K562 (cell line): Measurements from ENCODE around the gene IFITM2. TPM values are rescaled to one million over a fixed set of nuclear protein-coding genes. Genes with fewer than 3 reads are reported as not detected.
A peak's percentile ranks its signal among the peaks of the same experiment; 100 is the strongest.

Experiments
- CBFA2T2 ChIP-seq: fragments of 450-650 bp; conservative IDR thresholded peaks from 2 replicates; pipeline ENCODE4 v1.6.1; 2017; ENCODE audit warnings: mild to moderate bottlenecking
- CHD1 ChIP-seq: fragments of 200-600 bp; sonication (generic); IDR thresholded peaks from one replicate; pipeline ENCODE4 v1.6.1; 2012; ENCODE audit warnings: mild to moderate bottlenecking, moderate library complexity, low read length, inconsistent platforms
- ERF ChIP-seq: fragments of 450-650 bp; formaldehyde crosslinking; IDR thresholded peaks from 2 replicates; pipeline ENCODE4 v1.4.0; 2020; ENCODE audit warnings: mild to moderate bottlenecking, mixed read lengths
- EWSR1 ChIP-seq: fragments of 450-650 bp; IDR thresholded peaks from 2 replicates; pipeline ENCODE4 v1.6.1; 2018; ENCODE audit warnings: borderline replicate concordance, mild to moderate bottlenecking, low read depth, moderate library complexity; ENCODE audit not compliant: partially characterized antibody
- FUS ChIP-seq: fragments of 200-400 bp; formaldehyde crosslinking; optimal IDR thresholded peaks from 2 replicates; pipeline ENCODE3; 2017; ENCODE audit warnings: low read depth, low read length
- GTF2A2 ChIP-seq: IDR thresholded peaks from 2 replicates; pipeline ENCODE4 v1.6.1; 2016; ENCODE audit warnings: mild to moderate bottlenecking, missing genetic modification characterization, missing compliant biosample characterization
- HIVEP1 ChIP-seq: fragments of 250-450 bp; sonication (Bioruptor Pico); IDR thresholded peaks from 2 replicates; pipeline ENCODE4 v1.4.0; 2020; ENCODE audit warnings: mild to moderate bottlenecking
- HNRNPH1 ChIP-seq: fragments of 200-400 bp; formaldehyde crosslinking; optimal IDR thresholded peaks from 2 replicates; pipeline ENCODE3; 2017; ENCODE audit warnings: low read depth, mild to moderate bottlenecking, low read length, moderate library complexity
- KHSRP ChIP-seq: fragments of 450-650 bp; IDR thresholded peaks from 2 replicates; pipeline ENCODE4 v1.6.1; 2017
- MTA3 ChIP-seq: fragments of 450-650 bp; formaldehyde crosslinking; IDR thresholded peaks from 2 replicates; pipeline ENCODE4 v1.6.1; 2017; ENCODE audit warnings: mild to moderate bottlenecking, borderline replicate concordance
- NCOA4 ChIP-seq: fragments of 450-650 bp; IDR thresholded peaks from 2 replicates; pipeline ENCODE4 v1.6.1; 2018; ENCODE audit warnings: mild to moderate bottlenecking; ENCODE audit not compliant: partially characterized antibody
- NFE2 ChIP-seq: IDR thresholded peaks from 2 replicates; pipeline ENCODE4 v1.6.1; 2014; ENCODE audit warnings: antibody characterized with exemption, low read depth
- NFXL1 ChIP-seq: fragments of 450-650 bp; formaldehyde crosslinking; IDR thresholded peaks from 2 replicates; pipeline ENCODE4 v1.4.0; 2021; ENCODE audit warnings: mild to moderate bottlenecking
- POLR2A ChIP-seq: fragments of 450-650 bp; conservative IDR thresholded peaks from 2 replicates; pipeline ENCODE4 v1.6.1; 2016
- PTBP1 ChIP-seq: fragments of 200-400 bp; formaldehyde crosslinking; IDR thresholded peaks from 2 replicates; pipeline ENCODE4 v1.6.1; 2017; ENCODE audit warnings: low read depth, low read length
- SIX5 ChIP-seq, 2 experiments: IDR thresholded peaks; 2 replicates each; pipeline ENCODE4 v1.6.1; 2011; ENCODE audit warnings: low read length in 2 of 2, borderline replicate concordance in 1 of 2, low read depth in 1 of 2, mild to moderate bottlenecking in 1 of 2, moderate library complexity in 1 of 2; ENCODE audit not compliant: insufficient read depth in 1 of 2
- SMARCC2 ChIP-seq: fragments of 450-650 bp; IDR thresholded peaks from 2 replicates; pipeline ENCODE4 v1.6.1; 2017; ENCODE audit warnings: antibody characterized with exemption, moderate library complexity, mild to moderate bottlenecking, low read depth
- SP2 ChIP-seq: IDR thresholded peaks from 2 replicates; pipeline ENCODE4 v1.6.1; 2011; ENCODE audit warnings: mild to moderate bottlenecking, low read depth, low read length, moderate library complexity; ENCODE audit not compliant: poor library complexity, severe bottlenecking; ENCODE audit errors: extremely low read depth
- STAT5B ChIP-seq: fragments of 250-450 bp; sonication (Bioruptor Pico); IDR thresholded peaks from 2 replicates; pipeline ENCODE4 v1.8.0; 2021; ENCODE audit warnings: mild to moderate bottlenecking, inconsistent platforms
- TBP ChIP-seq: optimal IDR thresholded peaks from 2 replicates; pipeline ENCODE3; 2011; ENCODE audit warnings: low read depth, low read length, improper control_type of control experiment
- ZFX ChIP-seq: sonication (generic); formaldehyde crosslinking; IDR thresholded peaks from 2 replicates; pipeline ENCODE4 v1.8.0; 2022; ENCODE audit warnings: mild to moderate bottlenecking, missing genetic modification reagents, moderate library complexity
- ZNF124 ChIP-seq: sonication (generic); formaldehyde crosslinking; IDR thresholded peaks from 2 replicates; pipeline ENCODE4 v1.8.1; 2022; ENCODE audit warnings: missing genetic modification reagents
- ZNF140 ChIP-seq: fragments of 250-450 bp; sonication (Bioruptor Pico); IDR thresholded peaks from 2 replicates; pipeline ENCODE4 v1.8.0; 2021; ENCODE audit warnings: moderate library complexity, mild to moderate bottlenecking, inconsistent platforms
- ZNF778 ChIP-seq: fragments of 450-650 bp; formaldehyde crosslinking; IDR thresholded peaks from 2 replicates; pipeline ENCODE4 v1.4.0; 2020; ENCODE audit warnings: mild to moderate bottlenecking, moderate library complexity
- polyA plus RNA-seq, 8 experiments: library from polyadenylated mRNA; depleted of rRNA in 4 of 8; stranded (reverse) in 5 of 8; unstranded in 3 of 8; fragments of >200 nt; fragmentation: Nextera tagmentation in 2 of 8; fragmentation: Illumina TruSeq in 1 of 8; extraction: Ambion mirVana in 2 of 8; extraction: Trizol in 1 of 8; gene quantifications; 2 replicates each; pipeline versions ENCODE4 v1.2.1 to v1.2.3, GENCODE V29; 2011 to 2014; ENCODE audit warnings: inconsistent platforms in 1 of 8, missing spikeins in 1 of 8
- total RNA-seq, 7 experiments: library from RNA; depleted of rRNA in 6 of 7; stranded (reverse); fragments of >200 nt in 6 of 7; fragmentation: Illumina TruSeq in 2 of 7; extraction: Trizol in 2 of 7; gene quantifications; 2 replicates each; pipeline versions ENCODE4 v1.2.1 to v1.2.3, GENCODE V29; 2011 to 2021; ENCODE audit warnings: low replicate concordance in 1 of 7
- TF ChIP-seq, protein P1 (sequence below): sonication (generic); formaldehyde crosslinking; IDR thresholded peaks from 2 replicates; pipeline ENCODE4 v1.8.0; 2022; ENCODE audit warnings: mild to moderate bottlenecking, missing genetic modification reagents
- TF ChIP-seq, protein P2 (sequence below): fragments of 450-650 bp; formaldehyde crosslinking; IDR thresholded peaks from 2 replicates; pipeline ENCODE4 v1.4.0; 2022; ENCODE audit warnings: missing genetic modification characterization
- TF ChIP-seq, protein P3 (sequence below): IDR thresholded peaks from 2 replicates; pipeline ENCODE4 v1.6.1; 2011; ENCODE audit not compliant: insufficient read length; ENCODE audit errors: extremely low read depth
- TF ChIP-seq, protein P4 (sequence below): fragments of 250-450 bp; sonication (Bioruptor Pico); IDR thresholded peaks from 2 replicates; pipeline ENCODE4 v1.8.0; 2022; ENCODE audit warnings: inconsistent platforms, mild to moderate bottlenecking, moderate library complexity, borderline replicate concordance

IFITM2 gene
- total and polyA plus RNA-seq, 9 of the 15 experiments (the other 6 are each of a cell fraction or from before 2014, with no cell fraction given) = 52.8 to 4,872 (median 356) TPM

DNA sequence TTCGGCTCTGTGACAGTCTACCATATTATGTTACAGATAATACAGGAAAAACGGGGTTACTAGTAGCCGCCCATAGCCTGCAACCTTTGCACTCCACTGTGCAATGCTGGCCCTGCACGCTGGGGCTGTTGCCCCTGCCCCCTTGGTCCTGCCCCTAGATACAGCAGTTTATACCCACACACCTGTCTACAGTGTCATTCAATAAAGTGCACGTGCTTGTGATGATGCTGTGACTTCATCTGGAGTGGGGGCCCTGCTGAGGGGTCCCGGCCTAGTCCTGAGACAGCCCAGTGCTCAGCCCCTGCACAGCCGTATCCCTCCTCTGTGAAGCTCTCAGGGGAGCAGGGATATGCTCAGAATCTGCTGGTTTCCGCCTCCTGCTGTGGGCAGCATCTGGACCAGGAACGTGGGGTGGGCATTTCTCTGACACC lies 7.5 kb downstream of the IFITM2 start (continued):
- TF ChIP-seq, protein P1, sequence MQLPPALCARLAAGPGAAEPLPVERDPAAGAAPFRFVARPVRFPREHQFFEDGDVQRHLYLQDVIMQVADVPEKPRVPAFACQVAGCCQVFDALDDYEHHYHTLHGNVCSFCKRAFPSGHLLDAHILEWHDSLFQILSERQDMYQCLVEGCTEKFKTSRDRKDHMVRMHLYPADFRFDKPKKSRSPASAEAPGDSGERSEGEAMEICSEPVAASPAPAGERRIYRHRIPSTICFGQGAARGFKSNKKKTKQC (CRISPR knock-in tag) = peak; percentile 22; the same call in 1 of the 2 replicates
- no peak for TF ChIP-seq GTF2A2 (tag)
- TF ChIP-seq, protein P2, sequence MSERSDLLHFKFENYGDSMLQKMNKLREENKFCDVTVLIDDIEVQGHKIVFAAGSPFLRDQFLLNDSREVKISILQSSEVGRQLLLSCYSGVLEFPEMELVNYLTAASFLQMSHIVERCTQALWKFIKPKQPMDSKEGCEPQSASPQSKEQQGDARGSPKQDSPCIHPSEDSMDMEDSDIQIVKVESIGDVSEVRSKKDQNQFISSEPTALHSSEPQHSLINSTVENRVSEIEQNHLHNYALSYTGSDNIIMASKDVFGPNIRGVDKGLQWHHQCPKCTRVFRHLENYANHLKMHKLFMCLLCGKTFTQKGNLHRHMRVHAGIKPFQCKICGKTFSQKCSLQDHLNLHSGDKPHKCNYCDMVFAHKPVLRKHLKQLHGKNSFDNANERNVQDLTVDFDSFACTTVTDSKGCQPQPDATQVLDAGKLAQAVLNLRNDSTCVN = no peak
- TF ChIP-seq STAT5B (CRISPR knock-in tag) = no peak
- no peak for TF ChIP-seq HIVEP1
- no peak for TF ChIP-seq ZNF778 (CRISPR knock-in tag)
- TF ChIP-seq ZNF124 (CRISPR knock-in tag) = no peak
- no peak for TF ChIP-seq FUS
- TF ChIP-seq POLR2A = peak; percentile 46; the same call in 1 of the 2 replicates
- no peak for TF ChIP-seq CBFA2T2
- no peak for TF ChIP-seq NFE2
- no peak for TF ChIP-seq KHSRP
- no peak for TF ChIP-seq ZNF140
- no peak for TF ChIP-seq HNRNPH1
- TF ChIP-seq, protein P3, sequence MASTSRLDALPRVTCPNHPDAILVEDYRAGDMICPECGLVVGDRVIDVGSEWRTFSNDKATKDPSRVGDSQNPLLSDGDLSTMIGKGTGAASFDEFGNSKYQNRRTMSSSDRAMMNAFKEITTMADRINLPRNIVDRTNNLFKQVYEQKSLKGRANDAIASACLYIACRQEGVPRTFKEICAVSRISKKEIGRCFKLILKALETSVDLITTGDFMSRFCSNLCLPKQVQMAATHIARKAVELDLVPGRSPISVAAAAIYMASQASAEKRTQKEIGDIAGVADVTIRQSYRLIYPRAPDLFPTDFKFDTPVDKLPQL = no peak
- TF ChIP-seq PTBP1 = no peak
- no peak for TF ChIP-seq SIX5 (IDR thresholded peaks at IDR 0.05; ENCODE audit: borderline replicate concordance in 1 of 2, insufficient read depth in 1 of 2, low read depth in 1 of 2, low read length in 2 of 2)
- no peak for TF ChIP-seq NFXL1 (CRISPR knock-in tag)
- peak; percentile 28; the same call in 1 of the 2 replicates for TF ChIP-seq ERF
- TF ChIP-seq SP2 = no peak
- no peak for TF ChIP-seq ZFX (CRISPR knock-in tag)
- no peak for TF ChIP-seq CHD1
- TF ChIP-seq EWSR1 = no peak
- no peak for TF ChIP-seq MTA3
- TF ChIP-seq NCOA4 = no peak
- TF ChIP-seq, protein P4, sequence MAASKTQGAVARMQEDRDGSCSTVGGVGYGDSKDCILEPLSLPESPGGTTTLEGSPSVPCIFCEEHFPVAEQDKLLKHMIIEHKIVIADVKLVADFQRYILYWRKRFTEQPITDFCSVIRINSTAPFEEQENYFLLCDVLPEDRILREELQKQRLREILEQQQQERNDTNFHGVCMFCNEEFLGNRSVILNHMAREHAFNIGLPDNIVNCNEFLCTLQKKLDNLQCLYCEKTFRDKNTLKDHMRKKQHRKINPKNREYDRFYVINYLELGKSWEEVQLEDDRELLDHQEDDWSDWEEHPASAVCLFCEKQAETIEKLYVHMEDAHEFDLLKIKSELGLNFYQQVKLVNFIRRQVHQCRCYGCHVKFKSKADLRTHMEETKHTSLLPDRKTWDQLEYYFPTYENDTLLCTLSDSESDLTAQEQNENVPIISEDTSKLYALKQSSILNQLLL (CRISPR knock-in tag) = no peak
- TF ChIP-seq SMARCC2 = no peak
- TF ChIP-seq TBP = no peak
